HG03159 (cell line): ENCODE data around the gene ACAP3.

Experiments used
- ATAC-seq: cut with Tn5 transposase; IDR thresholded peaks from one replicate; pipeline ENCODE4 v1.9.1; 2021; ENCODE audit warnings: mild to moderate bottlenecking, moderate library complexity; ENCODE audit not compliant: unreplicated experiment

Gene ACAP3

DNA sequence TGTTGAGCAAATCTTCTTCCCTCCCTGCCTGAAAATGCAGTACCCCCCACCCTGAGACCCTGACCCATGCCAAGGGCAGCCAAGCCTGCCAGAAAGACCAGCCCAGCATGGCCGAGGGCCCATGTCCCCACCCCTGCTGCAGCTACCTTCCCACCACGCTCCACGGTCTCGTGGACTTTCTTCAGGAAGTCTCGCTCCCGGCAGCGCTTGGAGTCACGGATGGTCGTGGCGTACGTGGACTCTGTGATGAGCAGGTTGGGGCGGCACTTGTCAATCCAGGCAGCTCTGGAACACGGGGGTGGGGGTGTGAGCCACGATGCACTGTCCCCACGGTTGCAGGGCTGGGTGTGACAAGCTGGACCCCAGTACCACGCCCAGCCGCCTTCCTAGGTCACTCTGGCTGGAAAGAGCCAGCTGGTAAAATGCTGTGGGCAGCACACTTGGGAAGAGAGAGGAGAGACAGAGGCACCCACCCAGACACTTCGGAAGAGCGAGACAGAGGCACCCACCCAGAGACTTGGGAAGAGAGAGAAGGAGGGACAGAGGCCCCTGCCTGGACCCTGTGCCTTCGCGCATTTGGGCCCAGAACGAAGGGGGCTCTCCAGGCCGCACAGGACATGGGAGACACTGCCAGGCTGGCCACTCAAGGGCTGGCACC, 7.1 kb upstream of the ACAP3 start:
- no peak for ATAC-seq

DNA sequence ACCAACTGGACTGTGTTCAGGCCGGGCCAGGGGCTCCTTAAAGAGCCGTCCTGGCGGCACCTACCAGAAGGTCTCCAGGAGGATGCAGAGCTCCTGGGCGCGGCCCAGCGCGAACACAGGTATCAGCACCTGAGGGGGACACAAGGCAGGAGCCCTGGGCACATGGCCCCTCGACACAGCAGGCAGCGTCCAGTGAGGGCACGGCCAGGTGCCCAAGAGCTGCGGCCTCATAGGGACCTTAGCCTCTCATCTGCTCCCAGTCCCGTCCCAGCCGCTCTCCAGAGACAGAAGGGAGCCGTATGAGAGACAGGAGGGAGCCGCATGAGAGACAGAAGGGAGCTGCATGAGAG, 6.5 kb upstream of the ACAP3 start:
- no peak for ATAC-seq

DNA sequence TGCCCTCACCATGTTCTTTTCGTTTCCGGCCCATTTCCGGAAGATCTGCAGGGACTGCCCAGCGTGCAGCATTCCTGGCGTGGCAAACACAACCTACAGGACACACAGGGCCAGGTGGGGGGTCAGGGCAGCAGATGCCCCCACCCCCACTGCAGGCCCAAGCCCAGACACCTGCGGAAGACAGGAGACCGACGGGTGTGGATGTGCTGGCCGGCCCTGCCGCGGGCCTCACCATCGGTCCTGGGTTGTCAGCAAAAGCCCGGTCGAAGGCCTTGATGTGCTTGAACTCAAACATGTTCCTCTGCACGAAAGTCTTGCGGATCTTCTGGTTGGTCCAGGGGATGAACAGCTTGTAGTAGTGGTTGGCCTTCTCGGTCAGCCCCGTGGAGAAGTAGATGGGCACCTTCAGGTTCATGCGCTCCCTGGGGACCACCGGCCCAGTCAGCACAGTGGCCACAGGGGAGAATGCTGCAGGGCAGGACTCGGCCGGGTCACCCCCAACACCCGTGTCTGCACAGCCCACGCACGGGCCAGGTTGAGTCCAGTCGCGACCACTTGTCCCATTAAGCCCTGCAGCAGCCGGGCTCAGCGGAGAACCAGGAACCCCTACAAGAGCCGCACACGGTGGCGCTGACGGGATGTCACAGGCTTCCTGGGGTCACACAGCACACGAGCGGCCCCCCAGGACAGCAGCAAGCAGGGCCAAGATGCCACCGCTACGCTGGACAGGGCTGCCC, 5.9 kb upstream of the ACAP3 start:
- ATAC-seq = no peak

DNA sequence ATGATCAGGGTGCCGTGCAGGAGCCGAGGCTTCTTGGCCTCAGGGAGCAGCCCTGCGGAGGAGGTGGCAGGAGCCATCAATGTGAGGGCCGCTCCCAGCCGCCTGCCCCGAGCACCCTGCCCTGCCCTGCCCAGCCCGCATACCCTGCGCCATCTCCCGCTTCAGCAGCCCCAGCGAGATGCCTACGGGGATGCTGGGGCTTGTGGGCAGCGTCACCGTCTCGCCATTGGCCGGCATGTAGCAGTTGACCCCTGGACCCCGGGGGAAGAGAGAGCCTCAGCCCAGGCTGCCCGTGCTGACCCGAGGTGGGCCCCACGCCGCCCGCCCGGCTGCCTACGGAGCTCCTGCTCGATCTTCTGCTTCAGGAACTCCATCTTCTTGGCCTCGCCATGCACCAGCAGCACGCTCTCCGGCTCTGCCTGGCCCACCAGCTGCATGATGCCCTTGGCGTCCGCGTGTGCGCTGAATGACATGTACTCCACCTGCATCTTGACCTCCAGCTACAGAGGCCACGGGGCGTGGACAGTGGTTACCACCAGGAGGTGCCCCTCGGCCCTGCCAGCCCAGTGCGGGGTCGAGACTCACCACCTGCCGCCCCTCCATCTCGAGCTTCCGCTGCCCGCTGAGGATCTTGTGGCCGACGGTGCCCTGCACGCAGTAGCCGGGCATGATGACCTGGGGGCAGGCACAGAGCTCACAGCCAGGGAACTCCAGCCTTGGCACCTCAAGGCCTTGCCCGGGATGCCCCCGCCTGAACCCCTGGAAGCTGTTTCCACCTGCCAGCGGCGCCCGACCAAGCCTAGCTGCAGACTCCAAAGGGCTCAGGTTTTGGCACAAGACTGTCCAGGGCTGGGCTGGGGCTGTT, 5.0 kb upstream of the ACAP3 start:
- no peak for ATAC-seq

DNA sequence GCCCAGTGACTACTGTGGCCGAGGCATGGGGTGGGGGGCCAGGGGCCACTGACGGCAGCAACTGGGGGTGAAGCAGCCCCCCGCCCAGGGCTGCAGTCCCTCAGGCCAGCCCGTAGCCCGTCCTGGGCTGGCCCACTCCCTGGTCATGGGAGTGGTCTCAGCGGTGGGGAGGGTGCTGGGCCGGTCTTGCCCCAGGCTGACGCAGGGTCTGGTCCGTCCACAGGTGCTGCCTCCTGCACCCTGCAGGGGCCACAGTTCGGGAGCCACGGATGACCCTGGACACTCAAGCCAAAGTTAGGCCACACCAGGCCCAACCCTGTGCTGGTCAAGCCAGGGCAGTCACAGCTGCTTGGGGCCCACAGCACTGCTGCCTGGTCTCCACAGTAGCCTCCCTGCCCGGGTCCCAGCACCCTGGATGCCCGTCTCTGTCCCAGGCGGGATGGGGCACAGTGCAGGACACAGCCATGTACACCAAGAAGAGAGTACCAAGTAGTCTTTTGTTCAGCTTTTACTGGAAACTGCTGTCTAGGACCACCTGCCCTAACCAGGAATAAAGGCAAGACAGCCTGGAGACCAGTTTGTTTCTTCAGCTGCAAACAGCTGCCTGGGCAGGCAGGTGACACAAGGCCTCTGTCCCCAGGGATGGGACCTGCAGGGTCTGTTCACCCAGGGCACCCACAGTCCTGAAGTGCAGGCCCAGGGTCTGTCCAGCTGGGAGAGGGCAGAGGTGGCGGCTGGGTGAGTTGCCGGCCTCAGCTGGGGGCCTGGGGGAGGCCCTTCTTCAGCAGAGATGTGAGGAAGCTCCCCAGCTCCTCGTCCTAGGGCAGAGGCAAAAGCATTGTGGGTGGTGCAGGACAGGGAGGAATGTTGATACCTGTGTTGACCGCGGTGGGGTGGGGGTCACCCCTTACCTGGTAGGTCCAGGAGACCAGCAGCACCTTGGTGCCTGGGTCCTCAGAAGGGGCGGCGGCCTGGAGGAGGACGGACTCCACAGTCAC, 3.7 kb upstream of the ACAP3 start:
- no peak for ATAC-seq

DNA sequence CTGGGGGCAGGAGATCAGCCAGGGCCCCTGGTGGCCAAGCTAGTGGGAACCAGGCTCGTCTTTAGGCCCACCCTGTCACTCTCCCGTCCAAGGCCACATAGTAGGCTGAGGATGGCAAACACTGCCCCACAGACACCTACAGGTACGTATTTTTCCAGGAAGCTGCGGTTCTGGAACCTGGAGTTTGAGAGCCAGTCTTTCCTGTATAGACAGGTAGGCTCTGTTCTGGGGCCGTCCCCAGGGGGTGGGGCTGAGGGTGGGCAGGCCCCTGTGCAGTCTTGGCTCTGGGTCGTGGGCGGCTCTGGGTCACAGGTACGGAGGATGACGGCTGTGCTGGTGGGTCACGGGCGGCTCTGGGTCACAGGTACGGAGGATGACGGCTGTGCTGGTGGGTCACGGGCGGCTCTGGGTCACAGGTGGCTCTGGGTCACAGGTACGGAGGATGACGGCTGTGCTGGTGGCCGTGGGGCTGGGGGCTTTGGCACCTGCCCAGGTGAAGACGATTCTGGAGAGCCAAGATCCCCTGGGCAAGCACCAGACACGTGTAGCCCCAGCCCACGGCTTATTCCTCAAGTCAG, 2.8 kb upstream of the ACAP3 start:
- ATAC-seq = no peak

DNA sequence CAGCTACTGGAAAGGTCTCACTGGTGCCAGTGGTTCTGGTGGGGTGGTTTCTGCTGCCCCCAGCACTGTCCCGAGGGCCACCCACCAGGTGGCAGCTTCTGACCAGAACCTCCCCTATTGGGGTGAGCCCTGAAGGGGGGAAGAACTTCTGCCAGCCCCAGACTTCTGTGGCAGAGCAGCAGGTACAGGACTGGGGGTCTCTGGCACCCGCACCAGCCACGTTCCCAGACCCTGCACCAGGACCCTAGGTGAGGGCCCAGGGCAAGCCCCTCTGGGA, 2.3 kb upstream of the ACAP3 start:
- no peak for ATAC-seq

DNA sequence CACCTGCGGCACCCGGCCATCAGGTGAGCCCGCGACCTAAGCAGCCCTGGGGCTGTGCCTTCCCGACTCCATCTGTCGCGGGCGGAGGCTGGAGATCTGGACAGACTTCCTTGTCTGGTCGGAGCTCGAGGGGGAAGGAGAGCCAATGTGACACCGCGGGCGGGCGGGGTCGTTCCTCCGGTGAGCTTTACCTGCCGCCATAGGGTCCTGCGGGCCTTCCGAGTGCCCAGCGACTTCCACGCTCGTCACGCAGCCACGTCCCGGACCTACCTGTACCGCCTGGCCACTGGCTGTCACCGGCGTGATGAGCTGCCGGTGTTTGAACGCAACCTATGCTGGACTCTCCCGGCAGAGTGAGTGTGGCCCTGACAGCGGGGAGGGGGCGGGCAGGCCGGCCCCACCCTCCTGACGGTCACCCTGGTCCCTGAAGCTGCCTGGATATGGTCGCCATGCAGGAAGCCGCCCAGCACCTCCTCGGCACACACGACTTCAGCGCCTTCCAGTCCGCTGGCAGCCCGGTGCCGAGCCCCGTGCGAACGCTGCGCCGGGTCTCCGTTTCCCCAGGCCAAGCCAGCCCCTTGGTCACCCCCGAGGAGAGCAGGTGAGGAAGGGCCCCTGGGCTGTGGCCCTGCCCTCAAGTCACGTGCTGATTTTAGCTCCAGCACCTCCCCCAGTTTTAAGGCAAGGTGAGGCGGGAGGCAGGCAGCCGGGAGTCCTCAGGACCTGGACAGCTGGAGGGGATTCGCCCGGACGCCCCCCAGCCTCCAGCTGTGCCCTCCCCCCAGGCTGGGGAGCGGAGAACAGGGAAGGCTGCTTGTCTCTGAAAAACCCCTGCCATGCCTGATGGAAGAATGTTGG, 1.8 kb upstream of the ACAP3 start:
- no peak for ATAC-seq

DNA sequence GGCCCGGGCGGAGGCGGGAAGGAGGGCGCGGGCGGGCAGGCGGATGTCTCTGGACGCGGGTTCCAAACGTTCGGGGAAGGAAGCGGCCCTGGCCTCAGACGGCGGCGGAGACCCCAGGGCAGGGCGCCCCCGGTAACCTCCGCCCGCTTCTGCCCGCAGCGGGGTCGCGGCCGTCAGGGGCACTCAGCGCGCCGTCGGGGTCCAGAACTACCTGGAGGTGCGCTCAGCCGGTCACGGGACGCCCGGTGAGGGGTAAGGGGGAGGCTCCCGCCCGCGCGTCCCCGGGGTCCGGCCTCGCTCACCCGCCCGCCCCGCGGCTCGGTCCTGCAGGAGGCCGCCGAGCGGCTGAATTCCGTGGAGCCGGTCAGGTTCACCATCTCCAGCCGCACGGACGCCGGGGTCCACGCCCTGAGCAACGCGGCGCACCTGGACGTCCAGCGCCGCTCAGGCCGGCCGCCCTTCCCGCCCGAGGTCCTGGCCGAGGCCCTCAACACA, 1.1 kb upstream of the ACAP3 start:
- peak; percentile 0 for ATAC-seq

DNA sequence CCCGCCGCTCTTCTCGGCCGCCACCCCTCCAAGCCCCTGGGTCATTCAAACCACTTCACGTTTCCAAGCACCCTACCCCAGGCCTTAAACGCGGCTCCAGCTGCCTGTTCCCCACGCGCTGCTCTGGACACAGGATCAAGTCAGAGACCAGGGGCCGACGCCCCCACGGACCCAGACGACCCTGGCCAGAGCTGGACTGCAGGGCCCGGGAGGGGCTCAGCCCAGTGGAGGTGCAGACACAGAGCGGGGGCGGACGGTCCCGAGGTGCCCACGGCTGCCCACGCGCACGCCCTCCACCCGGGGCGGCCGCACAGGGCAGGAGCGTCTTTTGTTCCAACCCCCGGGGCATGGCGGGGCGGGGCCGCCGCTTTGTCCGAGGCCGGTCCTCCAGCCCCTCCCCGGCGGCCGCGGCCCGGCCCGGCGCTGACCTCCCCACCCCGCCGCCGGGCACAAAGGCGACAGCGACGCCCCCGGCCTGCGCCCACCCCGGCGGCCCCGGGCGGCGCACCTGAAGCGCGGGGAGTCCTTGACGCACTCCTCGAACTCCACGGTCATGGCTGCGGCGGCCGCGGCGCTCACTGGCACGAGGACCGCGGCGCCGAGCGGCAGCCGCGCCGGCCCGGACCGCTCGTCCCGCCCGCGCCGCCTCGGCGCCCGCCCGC, 338 bp downstream of the ACAP3 start:
- no peak for ATAC-seq

DNA sequence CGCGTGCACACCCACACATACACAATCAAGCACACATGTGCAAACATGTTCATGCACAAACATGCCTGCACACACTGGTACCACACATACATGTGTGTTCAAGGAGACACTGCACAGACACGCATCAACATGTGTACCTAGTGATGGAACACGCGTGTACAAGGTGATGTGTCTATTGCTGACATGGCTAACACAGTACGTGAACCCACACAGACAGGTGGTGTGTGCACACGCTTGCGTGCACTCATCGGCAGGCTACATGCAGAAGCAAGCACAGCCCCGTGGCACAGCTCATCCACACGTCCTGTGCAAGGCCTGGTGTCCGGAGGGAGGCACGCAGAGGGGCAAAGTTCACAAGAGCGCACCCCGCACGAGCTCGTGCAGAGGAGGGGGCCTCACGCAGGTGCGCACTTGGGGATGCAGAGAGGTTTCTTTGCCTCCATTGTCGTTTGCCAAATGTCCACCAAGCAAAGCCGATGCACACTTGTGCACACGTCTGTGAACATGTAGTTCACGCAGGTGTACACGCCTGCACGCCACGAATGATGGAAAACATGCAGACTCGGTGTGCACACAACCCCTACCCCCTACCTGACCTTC, 969 bp downstream of the ACAP3 start:
- no peak for ATAC-seq

DNA sequence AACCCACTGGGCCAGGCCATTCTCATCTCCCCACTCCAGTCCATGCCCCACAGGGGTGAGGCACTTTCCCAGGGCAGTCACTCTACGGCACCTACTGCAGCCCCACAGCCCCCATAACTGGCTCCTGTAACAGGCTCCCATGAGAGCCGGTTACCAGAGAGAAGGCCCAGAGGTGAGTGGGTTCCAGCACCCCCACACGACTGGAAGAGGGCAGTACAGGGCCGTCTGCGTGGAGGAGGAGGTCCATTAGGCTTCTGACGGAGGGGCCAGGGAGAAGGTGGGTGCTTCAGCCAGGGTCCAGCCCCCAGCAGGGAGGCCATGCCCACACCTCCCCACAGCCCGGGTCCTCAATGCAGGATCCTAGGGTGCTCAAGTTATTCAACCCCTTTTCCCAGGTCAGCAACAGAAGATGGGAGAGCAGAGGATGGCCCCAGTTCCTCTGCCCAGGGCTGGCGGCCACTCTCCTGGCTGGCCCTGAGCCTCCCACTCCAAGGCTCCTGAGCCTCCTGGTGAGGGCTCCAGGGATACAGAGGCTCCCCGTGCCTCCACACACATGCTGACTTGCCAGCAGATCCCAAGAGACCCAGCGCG, 1.6 kb downstream of the ACAP3 start:
- ATAC-seq = no peak

DNA sequence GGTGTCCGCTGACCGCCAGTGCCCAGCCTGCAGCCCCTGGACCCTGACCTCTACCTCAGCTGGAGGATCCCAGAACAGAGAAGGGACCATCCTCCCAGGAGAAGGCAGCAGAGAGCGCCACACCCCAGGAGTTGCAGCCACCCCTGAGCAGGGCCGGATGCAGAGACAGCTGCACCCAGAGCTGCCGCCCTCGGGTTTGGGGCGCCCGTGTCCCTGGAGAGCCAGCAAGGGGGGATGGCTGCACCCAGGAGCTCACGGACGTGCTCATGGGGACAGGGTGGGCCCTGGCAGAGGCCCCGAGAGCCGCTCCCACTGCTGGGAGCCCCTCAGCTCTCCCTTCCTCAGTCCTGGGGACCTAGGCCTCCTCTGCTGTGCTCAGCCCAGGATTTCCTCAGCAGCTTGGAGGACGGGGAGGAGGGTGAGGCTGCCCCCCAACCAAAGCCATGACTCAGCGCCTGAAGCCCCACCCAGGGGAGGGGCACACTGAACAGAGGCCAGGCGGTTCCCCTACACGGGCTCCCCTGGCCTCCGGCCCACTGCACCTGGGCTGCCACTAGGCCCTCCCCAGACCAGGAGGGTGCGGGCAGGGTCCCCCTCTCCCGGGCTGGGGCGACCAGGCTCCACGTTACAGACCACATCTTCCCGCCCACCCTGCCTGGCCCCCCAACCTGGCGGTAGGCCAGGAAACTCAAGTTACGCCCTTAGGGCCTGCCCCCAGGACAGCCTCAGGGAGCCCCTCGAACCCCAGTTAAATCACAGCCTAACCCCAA, 2.2 kb downstream of the ACAP3 start:
- no peak for ATAC-seq

DNA sequence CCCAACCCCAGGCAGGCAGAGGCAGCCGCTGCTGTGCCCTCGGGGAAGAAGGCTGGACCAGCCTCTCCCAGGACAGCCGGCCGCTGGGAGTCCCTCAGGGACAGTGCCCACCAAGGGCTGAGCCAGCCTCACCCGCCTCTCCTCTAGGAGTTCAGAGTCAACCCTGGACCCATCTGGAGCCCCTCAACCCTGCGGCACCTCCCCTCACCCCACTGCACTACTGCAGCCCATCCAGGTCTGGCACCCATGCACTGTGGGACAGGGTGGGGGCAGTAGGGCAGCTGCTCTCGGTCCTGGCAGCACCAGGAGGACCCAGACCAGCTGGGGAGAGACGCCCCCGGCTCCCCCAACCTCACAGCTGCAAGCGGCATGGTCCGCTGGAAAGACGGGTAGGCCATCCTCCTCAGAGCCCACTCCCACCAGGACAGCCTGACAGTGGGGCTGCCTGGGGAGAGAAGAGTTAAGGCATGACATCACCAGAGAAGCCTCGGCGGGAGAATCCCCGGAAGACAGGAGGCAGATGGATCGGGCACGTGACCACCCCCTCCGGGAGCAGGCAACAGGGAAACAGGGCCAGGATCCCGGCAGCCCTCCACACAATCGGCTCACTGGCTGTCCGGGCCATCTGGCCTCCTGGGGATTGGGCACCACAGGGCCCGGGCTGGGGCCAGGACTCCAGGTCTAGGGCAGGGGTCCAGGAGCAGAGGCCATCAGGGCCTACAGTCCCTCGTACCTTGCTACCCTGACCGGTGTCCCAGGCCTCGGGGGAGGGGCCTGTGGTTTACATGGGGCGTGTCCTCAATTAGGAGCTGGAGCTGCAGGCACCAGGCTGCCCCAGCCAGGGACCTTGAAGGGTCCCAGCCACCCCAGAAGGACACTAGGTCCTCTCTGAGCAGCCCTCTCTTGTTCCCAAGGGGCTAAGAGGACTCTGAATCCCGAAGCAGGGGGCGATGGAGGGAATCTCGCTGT, 3.1 kb downstream of the ACAP3 start:
- no peak for ATAC-seq

DNA sequence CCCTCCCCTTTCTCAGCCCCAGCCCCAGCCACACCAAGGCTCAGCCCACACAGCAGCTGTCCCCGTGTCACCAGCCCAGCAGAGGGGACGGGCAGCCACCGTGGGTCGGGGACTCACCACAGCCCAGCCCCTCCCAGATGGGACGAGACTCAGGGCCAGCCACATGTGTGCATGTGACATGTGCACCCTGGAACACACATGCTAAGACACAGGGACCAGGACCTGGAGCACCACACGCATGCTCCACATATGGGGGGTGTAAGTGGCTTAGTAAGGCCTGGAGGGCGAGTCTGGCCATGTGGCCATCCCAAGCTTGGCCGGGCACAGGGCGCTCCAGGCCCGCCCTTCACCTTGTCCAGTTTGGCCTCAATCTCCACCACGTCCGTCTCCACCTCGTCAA, 4.0 kb downstream of the ACAP3 start:
- no peak for ATAC-seq

DNA sequence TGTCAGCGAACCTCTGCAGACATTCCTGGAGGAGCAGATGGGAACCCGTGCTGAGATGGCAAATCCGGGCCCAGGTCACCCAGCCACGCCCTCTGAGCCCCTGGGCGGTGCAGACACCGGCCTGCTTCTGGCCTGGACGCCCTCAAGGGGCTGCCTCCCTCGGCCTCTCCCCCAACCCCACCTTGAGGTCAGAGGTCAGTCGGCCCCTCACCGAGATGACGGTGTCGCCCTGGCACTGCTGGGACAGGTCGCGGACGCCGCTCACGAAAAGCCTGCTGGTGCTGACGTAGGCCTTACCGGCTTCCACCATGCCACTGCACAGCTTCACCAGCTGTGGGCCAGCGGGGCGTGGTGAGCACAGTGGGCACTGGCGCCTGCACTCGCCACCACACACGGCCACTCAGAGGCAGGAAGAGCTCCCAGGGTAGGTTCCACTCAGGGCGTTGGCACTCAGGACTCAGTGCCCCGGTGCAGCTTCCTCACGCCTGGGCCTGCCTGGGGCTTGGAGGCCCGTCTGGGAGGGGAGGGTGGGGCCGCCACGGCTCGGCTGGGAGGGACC, 4.7 kb downstream of the ACAP3 start:
- ATAC-seq = no peak
